ENCODE results near the gene SMPD1.
"Not testable (repeated sequence)": the region's sequence is repeated elsewhere in the genome, so short reads cannot be mapped to it uniquely, and the experiment has no call there.

Gene SMPD1

DNA sequence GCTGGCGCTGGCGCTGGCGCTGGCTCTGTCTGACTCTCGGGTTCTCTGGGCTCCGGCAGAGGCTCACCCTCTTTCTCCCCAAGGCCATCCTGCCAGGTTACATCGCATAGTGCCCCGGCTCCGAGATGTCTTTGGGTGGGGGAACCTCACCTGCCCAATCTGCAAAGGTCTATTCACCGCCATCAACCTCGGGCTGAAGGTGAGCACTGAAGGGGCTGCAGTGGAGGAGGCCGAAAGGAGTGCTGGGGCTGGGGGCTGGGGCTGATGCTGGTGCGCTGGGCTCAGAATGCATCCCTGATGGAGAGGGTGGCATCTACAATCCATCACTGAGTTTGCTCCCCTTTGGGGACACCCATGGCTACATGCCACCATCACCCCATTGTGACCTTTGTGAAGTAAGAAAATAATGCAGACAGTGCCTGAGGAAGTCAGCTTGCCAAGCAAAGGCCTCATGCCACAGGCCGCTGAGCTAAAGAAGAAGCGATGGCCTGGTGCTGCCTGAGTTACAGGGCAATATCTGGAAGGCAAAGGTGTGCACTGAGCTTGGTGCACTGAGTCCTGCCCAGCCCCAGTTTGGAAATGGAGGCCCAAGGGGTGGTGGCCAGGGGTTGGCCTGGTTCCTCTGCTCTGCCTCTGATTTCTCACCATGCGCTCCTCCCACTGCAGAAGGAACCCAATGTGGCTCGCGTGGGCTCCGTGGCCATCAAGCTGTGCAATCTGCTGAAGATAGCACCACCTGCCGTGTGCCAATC, 620 bp downstream of the SMPD1 start:
- no peak for TF ChIP-seq ZFX (IDR thresholded peaks at IDR 0.05; ENCODE audit: borderline replicate concordance)
- TF ChIP-seq, protein P1, sequence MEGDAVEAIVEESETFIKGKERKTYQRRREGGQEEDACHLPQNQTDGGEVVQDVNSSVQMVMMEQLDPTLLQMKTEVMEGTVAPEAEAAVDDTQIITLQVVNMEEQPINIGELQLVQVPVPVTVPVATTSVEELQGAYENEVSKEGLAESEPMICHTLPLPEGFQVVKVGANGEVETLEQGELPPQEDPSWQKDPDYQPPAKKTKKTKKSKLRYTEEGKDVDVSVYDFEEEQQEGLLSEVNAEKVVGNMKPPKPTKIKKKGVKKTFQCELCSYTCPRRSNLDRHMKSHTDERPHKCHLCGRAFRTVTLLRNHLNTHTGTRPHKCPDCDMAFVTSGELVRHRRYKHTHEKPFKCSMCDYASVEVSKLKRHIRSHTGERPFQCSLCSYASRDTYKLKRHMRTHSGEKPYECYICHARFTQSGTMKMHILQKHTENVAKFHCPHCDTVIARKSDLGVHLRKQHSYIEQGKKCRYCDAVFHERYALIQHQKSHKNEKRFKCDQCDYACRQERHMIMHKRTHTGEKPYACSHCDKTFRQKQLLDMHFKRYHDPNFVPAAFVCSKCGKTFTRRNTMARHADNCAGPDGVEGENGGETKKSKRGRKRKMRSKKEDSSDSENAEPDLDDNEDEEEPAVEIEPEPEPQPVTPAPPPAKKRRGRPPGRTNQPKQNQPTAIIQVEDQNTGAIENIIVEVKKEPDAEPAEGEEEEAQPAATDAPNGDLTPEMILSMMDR (IDR thresholded peaks at IDR 0.05): no peak
- H3K27ac ChIP-seq: peak overlapping the region; percentile 81

GRCh38 chr11:6391537-6392134, 1.4 kb downstream of the SMPD1 start:
- TF ChIP-seq, protein P1 (IDR thresholded peaks at IDR 0.05): no peak
- no peak for TF ChIP-seq ZFX (IDR thresholded peaks at IDR 0.05; ENCODE audit: borderline replicate concordance)
- H3K27ac ChIP-seq: no peak overlapping the region

- not testable (repeated sequence) for H3K27ac ChIP-seq
Observed at GRCh38 chr11:6392251-6392650, 2.0 kb downstream of the SMPD1 start.

DNA sequence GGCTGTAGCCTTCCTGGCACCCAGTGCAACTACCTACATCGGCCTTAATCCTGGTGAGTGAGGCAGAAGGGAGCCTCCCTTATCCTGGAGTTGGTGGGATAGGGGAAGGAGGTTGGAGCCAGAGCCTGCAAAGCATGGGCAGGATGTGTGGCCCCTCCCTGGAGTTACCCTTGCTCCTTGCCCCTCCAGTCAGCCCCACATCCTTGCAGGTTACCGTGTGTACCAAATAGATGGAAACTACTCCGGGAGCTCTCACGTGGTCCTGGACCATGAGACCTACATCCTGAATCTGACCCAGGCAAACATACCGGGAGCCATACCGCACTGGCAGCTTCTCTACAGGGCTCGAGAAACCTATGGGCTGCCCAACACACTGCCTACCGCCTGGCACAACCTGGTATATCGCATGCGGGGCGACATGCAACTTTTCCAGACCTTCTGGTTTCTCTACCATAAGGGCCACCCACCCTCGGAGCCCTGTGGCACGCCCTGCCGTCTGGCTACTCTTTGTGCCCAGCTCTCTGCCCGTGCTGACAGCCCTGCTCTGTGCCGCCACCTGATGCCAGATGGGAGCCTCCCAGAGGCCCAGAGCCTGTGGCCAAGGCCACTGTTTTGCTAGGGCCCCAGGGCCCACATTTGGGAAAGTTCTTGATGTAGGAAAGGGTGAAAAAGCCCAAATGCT, 3.9 kb downstream of the SMPD1 start:
- no peak overlapping the region for H3K27ac ChIP-seq
- no peak for TF ChIP-seq ZFX (IDR thresholded peaks at IDR 0.05; ENCODE audit: borderline replicate concordance)
- TF ChIP-seq, protein P1 (IDR thresholded peaks at IDR 0.05): no peak

DNA sequence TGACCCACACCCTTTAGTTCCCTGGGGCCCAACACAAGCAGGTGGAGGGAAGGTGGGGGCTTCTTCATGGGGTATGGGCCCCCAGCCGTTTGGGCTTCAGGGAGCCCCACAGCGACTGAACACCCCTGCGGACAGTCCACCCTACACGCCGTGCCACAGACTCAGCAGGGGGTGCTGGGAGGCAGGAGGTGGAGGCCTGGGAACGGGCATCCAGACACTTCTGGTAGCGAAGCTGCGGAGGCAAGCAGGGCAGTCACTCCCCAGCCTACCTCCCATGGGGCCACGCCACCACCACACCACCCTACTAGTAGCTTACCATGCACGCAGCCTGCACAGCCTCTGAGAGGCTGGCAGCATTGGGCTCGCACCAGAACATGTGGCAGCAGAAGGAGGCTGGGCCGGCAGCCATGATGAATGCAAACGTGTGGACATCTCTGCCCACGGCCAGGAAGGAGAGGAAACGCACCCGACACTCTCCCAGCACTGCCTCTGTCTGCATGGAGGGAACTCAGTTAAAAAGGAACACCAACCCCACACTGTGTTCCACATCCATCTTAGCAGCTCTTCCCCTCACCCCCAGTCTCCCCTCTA, 5.3 kb downstream of the SMPD1 start:
- H3K27ac ChIP-seq: no peak overlapping the region
- TF ChIP-seq, protein P1 (IDR thresholded peaks at IDR 0.05): no peak
- no peak for TF ChIP-seq ZFX (IDR thresholded peaks at IDR 0.05; ENCODE audit: borderline replicate concordance)

DNA sequence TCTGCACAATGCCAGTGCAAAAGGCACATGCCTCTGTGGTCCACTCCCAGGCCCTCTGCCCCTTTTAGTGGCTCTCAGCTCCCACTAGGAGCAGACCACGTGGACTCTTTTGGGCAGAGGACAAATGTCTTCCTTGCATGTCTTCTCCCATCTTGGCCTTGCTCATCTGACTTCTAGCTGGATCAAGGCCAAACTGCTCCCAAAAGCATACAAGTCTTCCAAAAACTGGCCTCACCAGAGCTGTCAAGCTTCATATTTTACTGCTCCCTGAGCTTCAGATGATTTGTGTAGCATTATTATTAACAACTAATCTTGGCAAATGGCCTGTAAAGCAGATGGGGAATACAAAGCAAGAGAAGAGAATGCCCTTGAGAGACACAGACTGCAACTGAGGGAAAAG, 6.9 kb downstream of the SMPD1 start:
- no peak overlapping the region for H3K27ac ChIP-seq
- TF ChIP-seq ZFX (IDR thresholded peaks at IDR 0.05; ENCODE audit: borderline replicate concordance): no peak
- TF ChIP-seq, protein P1 (IDR thresholded peaks at IDR 0.05): no peak

DNA sequence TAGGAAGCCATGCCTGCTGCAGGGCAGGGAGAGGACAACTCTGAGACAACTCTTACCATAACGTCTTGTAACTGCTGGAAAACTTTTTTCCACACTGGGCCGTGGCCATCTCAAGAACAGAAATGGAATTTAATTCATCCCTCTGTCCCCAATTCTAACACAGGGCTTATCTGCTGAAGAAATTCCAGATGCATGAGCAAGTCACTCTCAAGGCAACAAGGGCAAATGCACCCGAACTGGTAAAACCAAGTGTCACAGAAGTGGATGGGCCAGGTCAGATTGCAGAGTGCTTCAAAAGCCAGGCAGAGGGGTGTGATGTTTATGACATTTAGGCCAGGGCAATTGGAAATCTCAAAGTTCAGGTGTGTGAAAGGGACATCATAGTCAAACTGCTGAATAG, 7.4 kb downstream of the SMPD1 start:
- no peak overlapping the region for H3K27ac ChIP-seq
- TF ChIP-seq, protein P1 (IDR thresholded peaks at IDR 0.05): no peak
- TF ChIP-seq ZFX (IDR thresholded peaks at IDR 0.05; ENCODE audit: borderline replicate concordance): no peak
